Erythroblast (primary cell): ENCODE results near the gene PIAS1.

Source experiments
- GATA1 ChIP-seq: IDR thresholded peaks from 2 replicates; pipeline ENCODE4 v1.6.1; 2011; ENCODE audit warnings: low read depth, mild to moderate bottlenecking, control low read depth, low read length, moderate library complexity
- POLR2A ChIP-seq: IDR thresholded peaks from 2 replicates; pipeline ENCODE4 v1.6.1; 2011; ENCODE audit warnings: mild to moderate bottlenecking, low read length

- no peak for TF ChIP-seq POLR2A
- TF ChIP-seq GATA1 = no peak
Measured at GRCh38 chr15:68157074-68157473, 103.0 kb downstream of the PIAS1 start.
